Smooth muscle cell (in vitro differentiated cells): ENCODE measurements around the gene SLC8A2. TPM values are rescaled to one million over a fixed set of nuclear protein-coding genes. Genes with fewer than 3 reads are reported as not detected.

Experiments
- DNase-seq: peaks from one replicate; lab custom pipeline; 2025; ENCODE audit not compliant: unreplicated experiment; lab: John Stamatoyannopoulos, UW
- H2AFZ ChIP-seq: fragments of 200-600 bp; sonication (generic); 2 replicates; pipeline ENCODE4 v1.6.0; 2016; ENCODE audit warnings: antibody characterized with exemption, low read depth, mild to moderate bottlenecking
- H3F3A ChIP-seq: fragments of 200-600 bp; sonication (generic); 2 replicates; pipeline ENCODE4 v1.6.0; 2017; ENCODE audit warnings: antibody characterized with exemption, low read depth
- H3K27ac ChIP-seq: fragments of 200-600 bp; sonication (generic); 2 replicates; pipeline ENCODE4 v1.5.1; 2016; ENCODE audit warnings: low read depth, mild to moderate bottlenecking
- H3K27me3 ChIP-seq: fragments of 200-600 bp; sonication (generic); 2 replicates; pipeline ENCODE4 v1.6.1; 2016; ENCODE audit warnings: low read depth, mild to moderate bottlenecking
- H3K36me3 ChIP-seq: fragments of 200-600 bp; sonication (generic); 2 replicates; pipeline ENCODE4 v1.5.1; 2016; ENCODE audit warnings: low read depth
- H3K4me1 ChIP-seq: fragments of 200-600 bp; sonication (generic); 2 replicates; pipeline ENCODE4 v1.5.1; 2016; ENCODE audit warnings: low read depth
- H3K4me2 ChIP-seq: fragments of 200-600 bp; sonication (generic); 2 replicates; pipeline ENCODE4 v1.6.0; 2016; ENCODE audit warnings: mild to moderate bottlenecking
- H3K4me3 ChIP-seq: fragments of 200-600 bp; sonication (generic); 2 replicates; pipeline ENCODE4 v1.5.1; 2016; ENCODE audit warnings: mild to moderate bottlenecking
- H3K79me2 ChIP-seq: fragments of 200-600 bp; sonication (generic); 2 replicates; pipeline ENCODE4 v1.6.0; 2016; ENCODE audit warnings: low read depth, mild to moderate bottlenecking
- H3K9ac ChIP-seq: fragments of 200-600 bp; sonication (generic); 2 replicates; pipeline ENCODE4 v1.6.0; 2016; ENCODE audit warnings: low read depth
- H3K9me3 ChIP-seq: fragments of 200-600 bp; sonication (generic); replicated peaks from 2 replicates; pipeline ENCODE4 v1.5.1; 2016; ENCODE audit warnings: low read depth
- H4K20me1 ChIP-seq: fragments of 200-600 bp; sonication (generic); 2 replicates; pipeline ENCODE4 v1.6.0; 2016; ENCODE audit warnings: low read depth
- WGBS: methylation state at CpG from one replicate; pipeline ENCODE4 v1.1.7; 2016; ENCODE audit warnings: low lambda C conversion rate; 5-methylcytosine and 5-hydroxymethylcytosine counted together
- polyA plus RNA-seq: library from polyadenylated mRNA; unstranded; fragments of >200 nt; fragmentation: Nextera tagmentation; extraction: Ambion mirVana; gene quantifications from 2 replicates; pipeline ENCODE4 v1.2.1, GENCODE V29; 2016
- total RNA-seq: library from RNA; depleted of rRNA; stranded (reverse); fragments of >200 nt; gene quantifications from 2 replicates; pipeline ENCODE4 v1.2.3, GENCODE V29; 2014
- TF ChIP-seq, protein P1 (sequence below): fragments of 200-600 bp; sonication (generic); IDR thresholded peaks from 2 replicates; pipeline ENCODE4 v1.5.1; 2017; ENCODE audit warnings: borderline replicate concordance, mild to moderate bottlenecking, antibody characterized with exemption; ENCODE audit not compliant: insufficient read depth, poor library complexity, severe bottlenecking

Gene SLC8A2
- total and polyA plus RNA-seq, 2 experiments from 2014 or later = 0.22 to 0.62 TPM

DNA sequence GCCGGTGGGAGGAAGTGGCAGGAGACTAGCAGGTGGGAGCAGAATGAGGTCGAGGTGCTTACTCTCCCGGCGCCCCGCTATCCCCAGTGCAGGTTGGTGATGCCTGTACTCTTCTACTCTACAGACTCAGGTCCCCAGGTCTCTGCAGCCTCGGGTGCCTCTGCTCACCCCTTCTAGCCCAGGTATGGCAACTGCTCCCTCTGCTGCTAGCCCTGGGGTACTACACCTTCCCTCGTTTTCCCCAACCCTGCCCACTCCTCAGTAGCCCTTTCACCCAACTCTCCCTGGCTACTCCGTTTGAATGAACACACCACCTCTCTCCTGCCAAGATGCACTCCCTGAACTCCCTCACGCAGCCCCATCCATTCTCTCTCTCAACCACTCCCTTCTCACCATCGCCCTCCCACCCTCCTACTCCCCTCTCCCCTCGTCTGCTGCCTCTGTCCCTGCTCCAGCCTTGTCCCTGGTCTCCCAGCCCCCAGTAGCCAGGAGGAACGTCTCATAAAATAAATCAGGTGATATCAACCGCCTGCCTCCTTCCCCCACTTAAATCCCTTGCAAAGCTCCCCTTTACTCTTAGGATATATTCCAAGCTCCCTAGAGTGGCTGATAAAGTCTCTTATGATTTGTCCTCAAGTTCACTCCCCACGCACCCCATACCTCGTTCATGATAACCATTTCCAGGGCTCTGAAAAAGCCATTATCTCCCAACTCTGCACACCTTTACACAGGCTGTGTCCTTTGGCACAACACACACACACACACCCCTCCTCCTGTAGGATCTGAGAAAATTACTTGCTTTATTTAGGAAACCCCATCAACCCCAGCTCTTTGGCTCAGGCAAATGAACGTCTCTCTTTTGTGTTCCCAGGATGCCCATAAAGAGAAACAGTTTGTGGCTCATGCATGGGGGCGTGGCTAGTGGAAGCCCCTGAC is 44.2 kb downstream of the SLC8A2 start:
- Histone ChIP-seq H3K27ac (peak overlapping the region; percentile 45), H3K4me1 (peaks cover 22% of the 10 kb centered on the region), H3K79me2 (no peaks in the 10 kb centered on the region), H3K9ac (no peak overlapping the region), H2AFZ (no peak overlapping the region), H3F3A (peaks cover 21% of the 10 kb centered on the region), H3K4me3 (peak overlapping the region; percentile 29), H3K4me2 (peak overlapping the region; percentile 77), H3K9me3 (no peaks in the 10 kb centered on the region), H3K36me3 (no peaks in the 10 kb centered on the region), H4K20me1 (no peaks in the 10 kb centered on the region), H3K27me3 (peaks cover 6% of the 10 kb centered on the region)
- WGBS = 8% methylated on average over 17 of the region's 17 CpGs
- TF ChIP-seq, protein P1, sequence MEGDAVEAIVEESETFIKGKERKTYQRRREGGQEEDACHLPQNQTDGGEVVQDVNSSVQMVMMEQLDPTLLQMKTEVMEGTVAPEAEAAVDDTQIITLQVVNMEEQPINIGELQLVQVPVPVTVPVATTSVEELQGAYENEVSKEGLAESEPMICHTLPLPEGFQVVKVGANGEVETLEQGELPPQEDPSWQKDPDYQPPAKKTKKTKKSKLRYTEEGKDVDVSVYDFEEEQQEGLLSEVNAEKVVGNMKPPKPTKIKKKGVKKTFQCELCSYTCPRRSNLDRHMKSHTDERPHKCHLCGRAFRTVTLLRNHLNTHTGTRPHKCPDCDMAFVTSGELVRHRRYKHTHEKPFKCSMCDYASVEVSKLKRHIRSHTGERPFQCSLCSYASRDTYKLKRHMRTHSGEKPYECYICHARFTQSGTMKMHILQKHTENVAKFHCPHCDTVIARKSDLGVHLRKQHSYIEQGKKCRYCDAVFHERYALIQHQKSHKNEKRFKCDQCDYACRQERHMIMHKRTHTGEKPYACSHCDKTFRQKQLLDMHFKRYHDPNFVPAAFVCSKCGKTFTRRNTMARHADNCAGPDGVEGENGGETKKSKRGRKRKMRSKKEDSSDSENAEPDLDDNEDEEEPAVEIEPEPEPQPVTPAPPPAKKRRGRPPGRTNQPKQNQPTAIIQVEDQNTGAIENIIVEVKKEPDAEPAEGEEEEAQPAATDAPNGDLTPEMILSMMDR = peak; percentile 81
- DNase-seq = peak; percentile 38

DNA sequence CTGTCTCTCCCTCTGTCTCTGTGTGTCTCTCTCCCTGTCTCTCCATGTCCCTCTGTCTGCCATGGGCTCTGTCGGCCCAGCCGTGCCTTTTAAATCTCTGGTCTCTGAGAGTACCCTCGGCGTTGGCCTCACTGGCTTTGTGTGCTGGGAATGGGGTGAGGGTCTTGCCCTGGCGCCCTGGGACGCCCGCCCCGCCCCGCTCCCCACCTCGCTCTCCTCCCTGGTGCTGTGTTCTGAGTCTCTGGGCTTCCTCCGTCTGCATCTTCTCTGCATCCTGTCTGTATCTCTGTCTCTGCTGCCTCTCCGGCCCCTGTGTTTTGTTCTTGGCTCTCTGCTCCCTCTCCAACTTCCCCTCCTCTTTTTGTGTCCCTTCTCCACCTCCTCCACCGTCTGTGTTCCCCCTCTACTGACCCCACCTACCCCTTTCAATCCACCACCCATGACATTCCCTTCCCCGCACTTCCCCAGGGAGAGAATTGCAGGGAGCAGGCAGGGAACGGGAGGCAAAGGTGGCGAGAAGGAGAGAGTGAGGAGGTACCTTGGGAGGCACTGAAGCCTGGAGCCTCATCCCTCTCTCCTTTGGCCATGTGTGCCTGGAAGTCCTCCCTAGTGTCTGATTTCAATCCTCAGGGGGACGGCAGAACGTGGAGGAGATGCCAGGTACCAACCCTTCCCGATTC is 48.4 kb downstream of the SLC8A2 start:
- Histone ChIP-seq H3K9ac (no peak overlapping the region), H3K4me3 (no peak overlapping the region), H3K27me3 (peaks cover 9% of the 10 kb centered on the region), H3K79me2 (no peaks in the 10 kb centered on the region), H4K20me1 (peaks cover 6% of the 10 kb centered on the region), H3K9me3 (no peaks in the 10 kb centered on the region), H3K4me1 (peaks cover 34% of the 10 kb centered on the region), H3K27ac (no peak overlapping the region), H3K36me3 (no peaks in the 10 kb centered on the region), H3F3A (peaks cover 14% of the 10 kb centered on the region), H3K4me2 (no peak overlapping the region), H2AFZ (no peak overlapping the region)
- TF ChIP-seq, protein P1 = no peak
- no peak for DNase-seq
- WGBS = 54% methylated on average over 17 of the region's 19 CpGs

DNA sequence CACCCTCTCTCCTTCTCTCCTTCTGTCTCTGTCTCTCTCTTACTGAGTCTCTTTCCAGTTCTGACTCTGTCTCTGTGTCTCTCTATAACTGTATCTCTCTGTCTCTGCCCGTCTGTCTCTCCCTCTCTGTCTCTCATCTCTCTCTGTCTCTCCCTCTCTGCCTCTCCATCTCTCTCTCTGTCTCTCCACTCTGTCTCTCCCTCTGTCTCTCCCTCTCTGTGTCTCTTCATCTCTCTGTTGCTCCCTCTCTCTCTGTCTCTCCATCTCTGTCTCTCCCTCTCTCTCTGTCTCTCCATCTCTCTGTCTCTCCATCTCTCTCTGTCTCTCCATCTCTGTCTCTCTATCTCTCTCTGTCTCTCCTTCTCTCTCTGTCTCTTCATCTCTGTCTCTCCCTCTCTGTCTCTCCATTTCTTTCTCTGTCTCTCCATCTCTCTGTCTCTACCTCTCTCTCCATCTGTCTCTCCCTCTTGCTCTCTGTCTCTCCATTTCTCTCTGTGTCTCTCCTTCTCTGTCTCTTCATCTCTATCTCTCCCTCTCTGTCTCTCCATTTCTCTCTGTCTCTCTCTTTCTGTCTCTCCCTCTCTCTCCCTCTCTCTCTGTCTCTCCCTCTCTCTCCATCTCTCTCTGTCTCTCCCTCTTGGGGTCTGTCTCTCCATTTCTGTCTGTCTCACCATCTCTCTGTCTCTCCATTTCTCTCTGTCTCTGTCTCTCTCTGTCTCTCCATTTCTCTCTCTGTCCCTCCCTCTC is 49.1 kb downstream of the SLC8A2 start:
- Histone ChIP-seq H3K36me3 (no peaks in the 10 kb centered on the region), H3K4me1 (peaks cover 32% of the 10 kb centered on the region), H3K9me3 (no peaks in the 10 kb centered on the region), H3K4me3 (peak overlapping the region; percentile 34), H3K4me2 (peak overlapping the region; percentile 93), H2AFZ (no peak overlapping the region), H3K9ac (peak overlapping the region; percentile 29), H3K27ac (no peak overlapping the region), H4K20me1 (peaks cover 13% of the 10 kb centered on the region), H3F3A (peaks cover 11% of the 10 kb centered on the region), H3K79me2 (no peaks in the 10 kb centered on the region), H3K27me3 (peaks cover 9% of the 10 kb centered on the region)
- WGBS = 20% methylated on average over 1 of the region's 1 CpG
- TF ChIP-seq, protein P1 = no peak
- DNase-seq = no peak
